ENCODE results near the gene TNFAIP8L3.

- TF ChIP-seq HDGF (IDR thresholded peaks at IDR 0.05; ENCODE audit: borderline replicate concordance) (no peak), SP1 (IDR thresholded peaks at IDR 0.05) (no peak), FOXK2 (IDR thresholded peaks at IDR 0.05) (no peak), PKNOX1 (IDR thresholded peaks at IDR 0.05) (peak; percentile 71), FOXM1 (IDR thresholded peaks at IDR 0.05; ENCODE audit: borderline replicate concordance) (no peak), SUZ12 (IDR thresholded peaks at IDR 0.05) (no peak), BHLHE40 (IDR thresholded peaks at IDR 0.05; ENCODE audit: borderline replicate concordance) (no peak), ELF4 (IDR thresholded peaks at IDR 0.05) (no peak), ARNT (IDR thresholded peaks at IDR 0.05) (no peak), TARDBP (IDR thresholded peaks at IDR 0.05) (no peak), LEF1 (IDR thresholded peaks at IDR 0.05; ENCODE audit: borderline replicate concordance) (no peak)
These were observed 8.6 kb upstream of the TNFAIP8L3 start for GRCh38 chr15:51103330-51103729.

Data from HEK293T (cell line).